ENCODE results near the gene IGSF21. TPM values are rescaled to one million over a fixed set of nuclear protein-coding genes. Genes with fewer than 3 reads are reported as not detected.

IGSF21 gene
- total RNA-seq, 1 donor from 2014 or later = 1.8 TPM

GRCh38 chr1:18313523-18313922, 205.9 kb downstream of the IGSF21 start:
- DNase-seq = no peak
- no peaks in the 10 kb centered on the region for H3K9me3 ChIP-seq
- no peak overlapping the region for H3K27ac ChIP-seq
- no peaks in the 10 kb centered on the region for H3K4me1 ChIP-seq
- no peak overlapping the region for H3K4me3 ChIP-seq
- no peak for TF ChIP-seq CTCF (IDR thresholded peaks at IDR 0.05)
- no peaks in the 10 kb centered on the region for H3K36me3 ChIP-seq
- intact Hi-C loops (cut with DNase I) = no loop called here
- H3K27me3 ChIP-seq (ENCODE audit: low read depth) = no peaks in the 10 kb centered on the region
- no peak for ATAC-seq

- H3K27ac ChIP-seq = no peak overlapping the region
- no peaks in the 10 kb centered on the region for H3K36me3 ChIP-seq
- ATAC-seq (no peak), DNase-seq (no peak)
- H3K4me3 ChIP-seq = no peak overlapping the region
- TF ChIP-seq CTCF (IDR thresholded peaks at IDR 0.05) = no peak
- H3K27me3 ChIP-seq (ENCODE audit: low read depth) = no peaks in the 10 kb centered on the region
- intact Hi-C loops (cut with DNase I) = no loop called here
- H3K9me3 ChIP-seq = no peaks in the 10 kb centered on the region
- H3K4me1 ChIP-seq = no peaks in the 10 kb centered on the region
Measured at GRCh38 chr1:18314399-18314798, 206.8 kb downstream of the IGSF21 start.

- H3K4me1 ChIP-seq = no peaks in the 10 kb centered on the region
- no peak overlapping the region for H3K4me3 ChIP-seq
- peaks cover under 1% of the 10 kb centered on the region for H3K27me3 ChIP-seq (ENCODE audit: low read depth)
- intact Hi-C loops (cut with DNase I) = no loop called here
- no peak for TF ChIP-seq CTCF (IDR thresholded peaks at IDR 0.05)
- H3K27ac ChIP-seq = no peak overlapping the region
- DNase-seq = no peak
- no peak for ATAC-seq
- H3K36me3 ChIP-seq = no peaks in the 10 kb centered on the region
- no peaks in the 10 kb centered on the region for H3K9me3 ChIP-seq
Measured at GRCh38 chr1:18315449-18315848, 207.9 kb downstream of the IGSF21 start.

- no peaks in the 10 kb centered on the region for H3K36me3 ChIP-seq
- peaks cover 7% of the 10 kb centered on the region for H3K27me3 ChIP-seq (ENCODE audit: low read depth)
- intact Hi-C loops (cut with DNase I) = no loop called here
- H3K9me3 ChIP-seq = no peaks in the 10 kb centered on the region
- H3K4me1 ChIP-seq = no peaks in the 10 kb centered on the region
- no peak overlapping the region for H3K27ac ChIP-seq
- ATAC-seq (no peak), DNase-seq (no peak)
- no peak overlapping the region for H3K4me3 ChIP-seq
- TF ChIP-seq CTCF (IDR thresholded peaks at IDR 0.05) = no peak
Measured at GRCh38 chr1:18316764-18317163, 209.2 kb downstream of the IGSF21 start.

GRCh38 chr1:18319099-18319498, 211.5 kb downstream of the IGSF21 start:
- peaks cover 16% of the 10 kb centered on the region for H3K27me3 ChIP-seq (ENCODE audit: low read depth)
- H3K4me3 ChIP-seq = no peak overlapping the region
- H3K27ac ChIP-seq = no peak overlapping the region
- H3K4me1 ChIP-seq = no peaks in the 10 kb centered on the region
- intact Hi-C loops (cut with DNase I) = no loop called here
- H3K36me3 ChIP-seq = no peaks in the 10 kb centered on the region
- TF ChIP-seq CTCF (IDR thresholded peaks at IDR 0.05) = no peak
- H3K9me3 ChIP-seq = no peaks in the 10 kb centered on the region
- DNase-seq (no peak), ATAC-seq (no peak)

- H3K27me3 ChIP-seq (ENCODE audit: low read depth) = peaks cover 16% of the 10 kb centered on the region
Measured at GRCh38 chr1:18320051-18320450, 212.5 kb downstream of the IGSF21 start.

More at GRCh38 chr1:18320051-18320450, 212.5 kb downstream of the IGSF21 start:
- no peak overlapping the region for H3K27ac ChIP-seq
- ATAC-seq = no peak
- H3K4me1 ChIP-seq = no peaks in the 10 kb centered on the region
- no peak overlapping the region for H3K4me3 ChIP-seq
- H3K9me3 ChIP-seq = no peaks in the 10 kb centered on the region
- DNase-seq = no peak
- intact Hi-C loops (cut with DNase I) = no loop called here
- no peaks in the 10 kb centered on the region for H3K36me3 ChIP-seq
- TF ChIP-seq CTCF (IDR thresholded peaks at IDR 0.05) = no peak
